Measurements from ENCODE around the gene PLCD4. TPM values are rescaled to one million over a fixed set of nuclear protein-coding genes. Genes with fewer than 3 reads are reported as not detected.
A peak's percentile ranks its signal among the peaks of the same experiment; 100 is the strongest.

Gene PLCD4
- polyA plus RNA-seq, 3 donors, result 0.04 to 0.05 TPM; not detected in 1

DNA sequence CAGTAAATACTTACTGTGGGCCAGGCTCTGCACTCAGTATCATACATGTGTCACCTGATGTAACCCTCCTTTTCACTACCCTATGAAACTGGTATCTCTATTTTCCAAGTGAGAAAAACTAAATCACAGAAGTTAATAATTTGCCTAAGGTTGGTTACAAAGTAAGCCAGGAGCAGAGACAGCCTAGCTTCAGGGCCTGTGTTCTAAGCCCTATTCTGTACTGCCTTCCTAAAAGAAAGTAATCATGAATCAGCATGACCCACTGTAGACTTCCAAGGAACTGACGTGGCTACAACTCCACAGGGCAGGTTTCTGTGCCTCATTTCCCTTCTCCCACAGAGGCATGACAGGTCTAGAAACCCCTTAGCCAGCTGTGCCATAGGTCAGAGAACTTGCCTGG is 37.4 kb downstream of the PLCD4 start:
- H3K27ac ChIP-seq (ENCODE audit: low read depth in 1 of 2, low read length in 2 of 2), result no peak overlapping the region
- Mint-ChIP-seq H3K4me1 (no peaks in the 10 kb centered on the region), H3K27ac (no peak overlapping the region), H3K27me3 (ENCODE audit: low read depth in 3 of 3) (no peaks in the 10 kb centered on the region), H3K9me3 (no peaks in the 10 kb centered on the region), H3K36me3 (peaks cover 84 to 100% of the 10 kb centered on the region in 2 donors), H3K4me3 (no peak overlapping the region)
- peaks cover 5% of the 10 kb centered on the region for H4K20me1 ChIP-seq (ENCODE audit: insufficient read depth, low read length)
- no peak overlapping the region for H3K9ac ChIP-seq (ENCODE audit: insufficient read depth, low read length, poor library complexity, severe bottlenecking)
- no peak for DNase-seq
- H3K36me3 ChIP-seq (replicated peaks in 1 of 2; ENCODE audit: control insufficient read depth in 1 of 2, insufficient read depth in 2 of 2, low read length in 2 of 2), result peaks cover 84 to 97% of the 10 kb centered on the region in 2 donors
- intact Hi-C loops (cut with micrococcal nuclease), result no loop called here
- no peak overlapping the region for H3K4me3 ChIP-seq (replicated peaks in 1 of 3; ENCODE audit: low read depth in 2 of 3, low read length in 3 of 3)
- H3K27me3 ChIP-seq (ENCODE audit: control insufficient read depth in 2 of 2, insufficient read depth in 2 of 2, low read length in 2 of 2), result no peaks in the 10 kb centered on the region
- WGBS (ENCODE audit: insufficient coverage), result 86% methylated on average over 1 of the region's 1 CpG
- TF ChIP-seq, protein P1, sequence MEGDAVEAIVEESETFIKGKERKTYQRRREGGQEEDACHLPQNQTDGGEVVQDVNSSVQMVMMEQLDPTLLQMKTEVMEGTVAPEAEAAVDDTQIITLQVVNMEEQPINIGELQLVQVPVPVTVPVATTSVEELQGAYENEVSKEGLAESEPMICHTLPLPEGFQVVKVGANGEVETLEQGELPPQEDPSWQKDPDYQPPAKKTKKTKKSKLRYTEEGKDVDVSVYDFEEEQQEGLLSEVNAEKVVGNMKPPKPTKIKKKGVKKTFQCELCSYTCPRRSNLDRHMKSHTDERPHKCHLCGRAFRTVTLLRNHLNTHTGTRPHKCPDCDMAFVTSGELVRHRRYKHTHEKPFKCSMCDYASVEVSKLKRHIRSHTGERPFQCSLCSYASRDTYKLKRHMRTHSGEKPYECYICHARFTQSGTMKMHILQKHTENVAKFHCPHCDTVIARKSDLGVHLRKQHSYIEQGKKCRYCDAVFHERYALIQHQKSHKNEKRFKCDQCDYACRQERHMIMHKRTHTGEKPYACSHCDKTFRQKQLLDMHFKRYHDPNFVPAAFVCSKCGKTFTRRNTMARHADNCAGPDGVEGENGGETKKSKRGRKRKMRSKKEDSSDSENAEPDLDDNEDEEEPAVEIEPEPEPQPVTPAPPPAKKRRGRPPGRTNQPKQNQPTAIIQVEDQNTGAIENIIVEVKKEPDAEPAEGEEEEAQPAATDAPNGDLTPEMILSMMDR (IDR thresholded peaks at IDR 0.05), result no peak
- no peaks in the 10 kb centered on the region for H3K4me1 ChIP-seq (ENCODE audit: control insufficient read depth in 1 of 2, insufficient read depth in 2 of 2, low read length in 2 of 2)
- H3K9me3 ChIP-seq (replicated peaks in 1 of 2; ENCODE audit: control insufficient read depth in 1 of 2, insufficient read depth in 1 of 2, low read length in 2 of 2), result no peaks in the 10 kb centered on the region
- no peak overlapping the region for H3K4me2 ChIP-seq (replicated peaks; ENCODE audit: extremely low read depth, low read length, poor library complexity, severe bottlenecking)
- no peaks in the 10 kb centered on the region for H3K79me2 ChIP-seq (ENCODE audit: insufficient read depth, low read length)
- no peak overlapping the region for H2AFZ ChIP-seq (ENCODE audit: insufficient read depth, low read depth, low read length, poor library complexity, severe bottlenecking)

DNA sequence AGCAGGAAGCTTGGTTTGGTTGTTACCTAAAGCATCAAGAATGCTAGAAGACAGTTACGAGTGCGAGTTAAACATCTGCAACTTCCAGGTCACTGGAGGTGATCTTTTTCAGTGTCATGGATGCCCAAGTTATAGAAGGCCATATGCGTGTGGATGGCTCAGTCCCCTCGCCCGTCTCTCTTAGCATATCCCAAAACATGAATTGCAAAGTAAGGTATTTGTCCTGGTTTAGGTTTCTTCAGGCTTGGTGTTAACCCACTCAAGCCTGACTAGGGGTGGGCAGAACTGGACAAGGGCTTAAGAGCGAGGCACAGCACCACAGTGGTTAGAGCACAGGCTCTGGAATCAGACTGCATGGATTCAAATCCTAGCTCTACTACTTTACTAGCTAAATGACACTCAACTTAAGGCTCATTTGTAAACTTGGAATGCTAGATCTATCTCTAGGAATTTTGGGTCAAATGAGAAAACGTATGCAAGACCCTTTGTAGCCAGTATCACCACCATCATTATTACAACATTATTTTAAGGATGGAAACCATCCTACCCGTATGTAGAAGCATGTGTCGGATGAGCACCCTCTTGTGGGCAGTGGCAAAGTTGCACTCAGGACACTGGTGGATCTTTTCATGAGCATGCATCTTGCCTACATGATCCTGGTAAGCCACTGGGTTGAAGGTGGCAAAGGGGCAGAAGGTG is 40.5 kb downstream of the PLCD4 start:
- Histone ChIP-seq H4K20me1 (ENCODE audit: insufficient read depth, low read length) (peaks cover 5% of the 10 kb centered on the region), H3K79me2 (ENCODE audit: insufficient read depth, low read length) (no peaks in the 10 kb centered on the region), H3K9ac (ENCODE audit: insufficient read depth, low read length, poor library complexity, severe bottlenecking) (no peak overlapping the region), H3K27me3 (ENCODE audit: control insufficient read depth in 2 of 2, insufficient read depth in 2 of 2, low read length in 2 of 2) (no peaks in the 10 kb centered on the region), H3K4me1 (ENCODE audit: control insufficient read depth in 1 of 2, insufficient read depth in 2 of 2, low read length in 2 of 2) (no peaks in the 10 kb centered on the region), H3K27ac (ENCODE audit: low read depth in 1 of 2, low read length in 2 of 2) (no peak overlapping the region), H3K36me3 (replicated peaks in 1 of 2; ENCODE audit: control insufficient read depth in 1 of 2, insufficient read depth in 2 of 2, low read length in 2 of 2) (peaks cover 84 to 99% of the 10 kb centered on the region in 2 donors), H3K9me3 (replicated peaks in 1 of 2; ENCODE audit: control insufficient read depth in 1 of 2, insufficient read depth in 1 of 2, low read length in 2 of 2) (no peaks in the 10 kb centered on the region), H3K4me2 (replicated peaks; ENCODE audit: extremely low read depth, low read length, poor library complexity, severe bottlenecking) (no peak overlapping the region), H3K4me3 (replicated peaks in 1 of 3; ENCODE audit: low read depth in 2 of 3, low read length in 3 of 3) (no peak overlapping the region), H2AFZ (ENCODE audit: insufficient read depth, low read depth, low read length, poor library complexity, severe bottlenecking) (no peak overlapping the region)
- peaks cover 87 to 100% of the 10 kb centered on the region in 2 donors for H3K36me3 Mint-ChIP-seq
- no peaks in the 10 kb centered on the region for H3K27me3 Mint-ChIP-seq (ENCODE audit: low read depth in 3 of 3)
- DNase-seq, result peak; percentile 30 to 50 (median 35)
- intact Hi-C loops (cut with micrococcal nuclease), result no loop called here
- no peak overlapping the region for H3K4me3 Mint-ChIP-seq
- WGBS (ENCODE audit: insufficient coverage), result 96% methylated on average over 3 of the region's 9 CpGs
- H3K9me3 Mint-ChIP-seq, result no peaks in the 10 kb centered on the region
- H3K4me1 Mint-ChIP-seq, result no peaks in the 10 kb centered on the region
- TF ChIP-seq, protein P1 (IDR thresholded peaks at IDR 0.05), result peak; percentile 86
- H3K27ac Mint-ChIP-seq, result no peak overlapping the region
